Peyer's patch (tissue), 4 donors: ENCODE measurements around the gene SCFD1.
"Not testable (repeated sequence)": the region's sequence is repeated elsewhere in the genome, so short reads cannot be mapped to it uniquely, and the experiment has no call there.

Experiments
- CTCF ChIP-seq, 6 experiments: fragments of 450-650 bp in 4 of 6; fragments of 200-600 bp in 2 of 6; sonication (generic) in 1 of 6; IDR thresholded peaks; one replicate each; pipeline ENCODE4 v1.5.1; 2017 to 2019; ENCODE audit warnings: antibody characterized with exemption in 6 of 6, mild to moderate bottlenecking in 3 of 6, moderate library complexity in 1 of 6
- POLR2A ChIP-seq, 2 donors: fragments of 450-650 bp; IDR thresholded peaks; one replicate each; pipeline ENCODE4 v1.5.1; 2017; ENCODE audit warnings: antibody characterized with exemption in 2 of 2, mild to moderate bottlenecking in 2 of 2, moderate library complexity in 2 of 2

GRCh38 chr14:30644462-30644861 is 22.3 kb downstream of the SCFD1 start:
- not testable (repeated sequence) for TF ChIP-seq CTCF, POLR2A (IDR thresholded peaks at IDR 0.05)
